GM08714 (cell line): Measurements from ENCODE around the gene MYCT1.
"Not testable (repeated sequence)": the region's sequence is repeated elsewhere in the genome, so short reads cannot be mapped to it uniquely, and the experiment has no call there.

ENCODE experiments used
- H3K4me3 ChIP-seq: fragments of 200-500 bp; sonication (Bioruptor generic); 2 replicates; pipeline ENCODE4 v1.5.1; 2014; ENCODE audit warnings: mild to moderate bottlenecking, low read length, inconsistent platforms
- ZNF274 ChIP-seq: IDR thresholded peaks from 2 replicates; pipeline ENCODE4 v1.6.1; 2012; ENCODE audit warnings: mild to moderate bottlenecking, low read depth, low read length

MYCT1 gene

GRCh38 chr6:152697634-152698033 lies at the start of gene MYCT1:
TSS of gene MYCT1 (plus strand) at chr6:152697897. CDS start at chr6:152697903, 6 bp downstream.
- H3K4me3 ChIP-seq, result no peak within 1 kb of the TSS
- TF ChIP-seq ZNF274, result no peak

- TF ChIP-seq ZNF274, result no peak
- no peak overlapping the region for H3K4me3 ChIP-seq
Measured at GRCh38 chr6:152648105-152648504, 49.6 kb upstream of the MYCT1 start.

- no peak overlapping the region for H3K4me3 ChIP-seq
- TF ChIP-seq ZNF274, result no peak
Measured at GRCh38 chr6:152651986-152652385, 45.7 kb upstream of the MYCT1 start.

- no peak for TF ChIP-seq ZNF274
- H3K4me3 ChIP-seq, result no peak overlapping the region
Measured at GRCh38 chr6:152661776-152662175, 35.9 kb upstream of the MYCT1 start.

GRCh38 chr6:152669895-152670294 lies 27.8 kb upstream of the MYCT1 start:
- no peak for TF ChIP-seq ZNF274
- no peak overlapping the region for H3K4me3 ChIP-seq

GRCh38 chr6:152671171-152671570 lies 26.5 kb upstream of the MYCT1 start:
- H3K4me3 ChIP-seq, result no peak overlapping the region
- TF ChIP-seq ZNF274, result no peak

- no peak for TF ChIP-seq ZNF274
Measured at GRCh38 chr6:152673236-152673635, 24.5 kb upstream of the MYCT1 start.

GRCh38 chr6:152680151-152680550 lies 17.5 kb upstream of the MYCT1 start:
- no peak for TF ChIP-seq ZNF274
- H3K4me3 ChIP-seq, result no peak overlapping the region

More at GRCh38 chr6:152673236-152673635, 24.5 kb upstream of the MYCT1 start:
- H3K4me3 ChIP-seq, result no peak overlapping the region

GRCh38 chr6:152680879-152681517 lies 16.7 kb upstream of the MYCT1 start:
- TF ChIP-seq ZNF274, result no peak
- no peak overlapping the region for H3K4me3 ChIP-seq

- H3K4me3 ChIP-seq, result no peak overlapping the region
- no peak for TF ChIP-seq ZNF274
Measured at GRCh38 chr6:152682141-152682540, 15.6 kb upstream of the MYCT1 start.

GRCh38 chr6:152682935-152683334 lies 14.8 kb upstream of the MYCT1 start:
- not testable (repeated sequence) for H3K4me3 ChIP-seq

- no peak for TF ChIP-seq ZNF274
- H3K4me3 ChIP-seq, result no peak overlapping the region
Measured at GRCh38 chr6:152685819-152686218, 11.9 kb upstream of the MYCT1 start.

- TF ChIP-seq ZNF274, result no peak
- H3K4me3 ChIP-seq, result no peak overlapping the region
Measured at GRCh38 chr6:152695372-152696045, 2.2 kb upstream of the MYCT1 start.

- TF ChIP-seq ZNF274, result no peak
- no peak overlapping the region for H3K4me3 ChIP-seq
Measured at GRCh38 chr6:152696522-152696921, 1.2 kb upstream of the MYCT1 start.

GRCh38 chr6:152698692-152699091 lies 995 bp downstream of the MYCT1 start:
- H3K4me3 ChIP-seq, result no peak overlapping the region
- TF ChIP-seq ZNF274, result no peak
